ENCODE data around the gene NAT14. TPM values are rescaled to one million over a fixed set of nuclear protein-coding genes. Genes with fewer than 3 reads are reported as not detected.
A peak's percentile ranks its signal among the peaks of the same experiment; 100 is the strongest.

Gene NAT14, protein sequence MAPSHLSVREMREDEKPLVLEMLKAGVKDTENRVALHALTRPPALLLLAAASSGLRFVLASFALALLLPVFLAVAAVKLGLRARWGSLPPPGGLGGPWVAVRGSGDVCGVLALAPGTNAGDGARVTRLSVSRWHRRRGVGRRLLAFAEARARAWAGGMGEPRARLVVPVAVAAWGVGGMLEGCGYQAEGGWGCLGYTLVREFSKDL
- 1 to 10 TPM; 4.2 to 6.8 TPM for polyA plus RNA-seq

- H3K9me3 ChIP-seq (ENCODE audit: control insufficient read depth in 2 of 2, insufficient read depth in 1 of 2, low read depth in 1 of 2, low read length in 1 of 2): no peaks in the 10 kb centered on the region
- peak within 1 kb of the TSS; percentile 75 to 79 for H3K27ac ChIP-seq (ENCODE audit: low read depth in 2 of 2, low read length in 1 of 2)
- 2% methylated on average over 75 to 78 of the region's 78 CpGs for WGBS, 2 donors
- peaks cover 0 to 17% of the 10 kb centered on the region in 2 donors for H3K36me3 ChIP-seq (ENCODE audit: control insufficient read depth in 2 of 2, insufficient read depth in 2 of 2, low read length in 1 of 2)
- H3K4me3 ChIP-seq (ENCODE audit: low read depth in 1 of 2, low read length in 2 of 2): peak within 1 kb of the TSS; percentile 45 to 47
- peaks cover 6 to 9% of the 10 kb centered on the region in 2 donors for H3K4me1 ChIP-seq (ENCODE audit: control insufficient read depth in 2 of 2, insufficient read depth in 2 of 2, low read length in 1 of 2)
- H3K27me3 ChIP-seq (ENCODE audit: control insufficient read depth in 1 of 2, insufficient read depth in 2 of 2, low read length in 2 of 2): no peaks in the 10 kb centered on the region
Measured at GRCh38 chr19:55484593-55485438, at the start of gene NAT14. NAT14 (plus strand) TSS chr19:55485188; CDS start chr19:55485709, 521 bp downstream.

GRCh38 chr19:55436847-55437246, 48.1 kb upstream of the NAT14 start:
- no peak overlapping the region for H3K4me3 ChIP-seq (ENCODE audit: low read depth in 1 of 2, low read length in 2 of 2)
- H3K9me3 ChIP-seq (ENCODE audit: control insufficient read depth in 2 of 2, insufficient read depth in 1 of 2, low read depth in 1 of 2, low read length in 1 of 2): peaks cover 0 to 19% of the 10 kb centered on the region in 2 donors
- 47 to 48% methylated on average over 8 of the region's 8 CpGs for WGBS, 2 donors
- H3K36me3 ChIP-seq (ENCODE audit: control insufficient read depth in 2 of 2, insufficient read depth in 2 of 2, low read length in 1 of 2): no peaks in the 10 kb centered on the region
- no peak overlapping the region for H3K27ac ChIP-seq (ENCODE audit: low read depth in 2 of 2, low read length in 1 of 2)
- H3K4me1 ChIP-seq (ENCODE audit: control insufficient read depth in 2 of 2, insufficient read depth in 2 of 2, low read length in 1 of 2): peaks cover 2 to 3% of the 10 kb centered on the region in 2 donors
- H3K27me3 ChIP-seq (ENCODE audit: control insufficient read depth in 1 of 2, insufficient read depth in 2 of 2, low read length in 2 of 2): peaks cover 4 to 34% of the 10 kb centered on the region in 2 donors

DNA sequence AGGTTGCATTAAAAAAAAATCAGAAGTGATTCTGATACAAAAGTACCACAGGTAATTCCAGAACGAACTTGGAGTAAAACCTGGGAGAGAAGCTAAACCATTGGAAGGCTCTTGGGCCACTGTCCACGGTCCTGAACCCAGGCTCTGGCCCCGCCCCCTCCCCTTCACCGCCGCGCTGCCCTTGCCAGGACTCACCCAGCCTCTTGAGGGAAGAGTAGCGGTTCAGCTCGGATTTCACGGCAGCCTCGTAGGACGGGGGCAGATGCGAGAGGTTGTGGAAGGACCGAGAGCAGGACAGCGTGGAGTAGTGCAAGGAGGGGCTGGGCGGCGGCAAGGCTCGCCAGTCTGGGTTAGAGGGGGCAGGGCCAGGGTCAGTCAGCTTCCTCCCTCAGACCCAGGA, 47.6 kb upstream of the NAT14 start:
- H3K4me3 ChIP-seq (ENCODE audit: low read depth in 1 of 2, low read length in 2 of 2): no peak overlapping the region
- peaks cover 5 to 6% of the 10 kb centered on the region in 2 donors for H3K4me1 ChIP-seq (ENCODE audit: control insufficient read depth in 2 of 2, insufficient read depth in 2 of 2, low read length in 1 of 2)
- no peaks in the 10 kb centered on the region for H3K36me3 ChIP-seq (ENCODE audit: control insufficient read depth in 2 of 2, insufficient read depth in 2 of 2, low read length in 1 of 2)
- H3K9me3 ChIP-seq (ENCODE audit: control insufficient read depth in 2 of 2, insufficient read depth in 1 of 2, low read depth in 1 of 2, low read length in 1 of 2): peaks cover 0 to 14% of the 10 kb centered on the region in 2 donors
- H3K27ac ChIP-seq (ENCODE audit: low read depth in 2 of 2, low read length in 1 of 2): no peak overlapping the region
- 3 to 4% methylated on average over 17 of the region's 17 CpGs for WGBS, 2 donors
- H3K27me3 ChIP-seq (ENCODE audit: control insufficient read depth in 1 of 2, insufficient read depth in 2 of 2, low read length in 2 of 2): peaks cover 4 to 40% of the 10 kb centered on the region in 2 donors

DNA sequence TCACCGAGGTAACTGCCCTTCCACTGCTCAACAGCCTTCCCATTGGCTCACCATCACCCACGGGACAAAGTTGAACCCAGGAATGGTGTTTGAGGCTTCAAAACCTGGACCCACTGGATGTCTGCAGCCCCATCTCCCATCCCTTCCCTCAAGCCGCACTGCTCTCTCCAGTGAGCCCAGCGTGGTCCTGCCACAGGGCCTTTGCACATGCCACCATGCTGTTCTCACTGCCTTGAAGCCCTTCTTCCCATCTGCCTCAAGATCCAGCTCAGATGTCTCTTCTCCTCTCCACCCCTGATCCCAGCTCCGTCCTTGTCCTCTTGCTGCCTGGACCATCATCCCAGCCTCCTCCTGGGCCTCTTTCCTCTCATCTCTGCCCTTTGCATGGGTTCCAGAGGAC, 45.9 kb upstream of the NAT14 start:
- Histone ChIP-seq H3K4me1 (ENCODE audit: control insufficient read depth in 2 of 2, insufficient read depth in 2 of 2, low read length in 1 of 2) (peaks cover 6 to 8% of the 10 kb centered on the region in 2 donors), H3K36me3 (ENCODE audit: control insufficient read depth in 2 of 2, insufficient read depth in 2 of 2, low read length in 1 of 2) (no peaks in the 10 kb centered on the region), H3K4me3 (ENCODE audit: low read depth in 1 of 2, low read length in 2 of 2) (no peak overlapping the region), H3K27me3 (ENCODE audit: control insufficient read depth in 1 of 2, insufficient read depth in 2 of 2, low read length in 2 of 2) (peaks cover 7 to 43% of the 10 kb centered on the region in 2 donors), H3K9me3 (ENCODE audit: control insufficient read depth in 2 of 2, insufficient read depth in 1 of 2, low read depth in 1 of 2, low read length in 1 of 2) (peaks cover 0 to 14% of the 10 kb centered on the region in 2 donors), H3K27ac (ENCODE audit: low read depth in 2 of 2, low read length in 1 of 2) (no peak overlapping the region)
- 77 to 83% methylated on average over 5 of the region's 5 CpGs for WGBS, 2 donors

DNA sequence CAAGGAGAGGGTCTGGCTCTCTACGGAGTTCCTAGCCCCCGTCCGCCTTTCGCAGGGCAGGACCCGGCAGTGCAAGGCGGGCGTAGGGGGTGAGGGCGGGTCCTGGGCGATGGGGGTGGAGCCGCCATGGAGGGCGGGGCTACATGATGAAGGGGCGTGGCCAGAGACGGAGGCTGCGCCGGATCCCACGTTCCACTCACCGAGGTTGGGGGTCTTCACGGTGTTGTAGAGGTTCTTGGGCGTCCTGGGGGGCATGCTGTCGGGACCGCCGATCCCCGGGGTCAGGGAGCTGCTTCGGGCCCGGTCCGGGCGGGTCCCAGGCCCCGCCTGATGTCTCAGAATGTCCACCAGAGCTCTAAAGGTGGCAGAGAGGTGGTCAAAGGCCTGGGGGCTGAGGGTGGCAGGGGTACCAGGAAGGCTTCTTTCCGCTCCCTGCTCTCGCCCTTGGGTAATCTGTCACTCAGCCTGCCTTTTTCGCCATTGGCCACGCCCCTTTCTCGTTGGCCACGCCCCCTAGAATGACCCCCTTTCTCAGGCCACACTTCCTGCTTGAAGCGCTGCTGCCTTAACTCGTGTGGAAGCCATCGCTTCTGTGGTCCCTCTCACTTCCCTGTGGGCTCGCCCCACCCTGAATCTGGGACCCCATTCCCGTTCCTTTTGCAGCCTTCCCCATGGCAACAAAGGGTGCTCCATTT, 44.4 kb upstream of the NAT14 start:
- peaks cover 6 to 8% of the 10 kb centered on the region in 2 donors for H3K4me1 ChIP-seq (ENCODE audit: control insufficient read depth in 2 of 2, insufficient read depth in 2 of 2, low read length in 1 of 2)
- H3K36me3 ChIP-seq (ENCODE audit: control insufficient read depth in 2 of 2, insufficient read depth in 2 of 2, low read length in 1 of 2): no peaks in the 10 kb centered on the region
- peaks cover 0 to 10% of the 10 kb centered on the region in 2 donors for H3K9me3 ChIP-seq (ENCODE audit: control insufficient read depth in 2 of 2, insufficient read depth in 1 of 2, low read depth in 1 of 2, low read length in 1 of 2)
- 8 to 12% methylated on average over 38 to 39 of the region's 39 CpGs for WGBS, 2 donors
- no peak overlapping the region for H3K4me3 ChIP-seq (ENCODE audit: low read depth in 1 of 2, low read length in 2 of 2)
- H3K27me3 ChIP-seq (ENCODE audit: control insufficient read depth in 1 of 2, insufficient read depth in 2 of 2, low read length in 2 of 2): peaks cover 7 to 43% of the 10 kb centered on the region in 2 donors
- H3K27ac ChIP-seq (ENCODE audit: low read depth in 2 of 2, low read length in 1 of 2): no peak overlapping the region

DNA sequence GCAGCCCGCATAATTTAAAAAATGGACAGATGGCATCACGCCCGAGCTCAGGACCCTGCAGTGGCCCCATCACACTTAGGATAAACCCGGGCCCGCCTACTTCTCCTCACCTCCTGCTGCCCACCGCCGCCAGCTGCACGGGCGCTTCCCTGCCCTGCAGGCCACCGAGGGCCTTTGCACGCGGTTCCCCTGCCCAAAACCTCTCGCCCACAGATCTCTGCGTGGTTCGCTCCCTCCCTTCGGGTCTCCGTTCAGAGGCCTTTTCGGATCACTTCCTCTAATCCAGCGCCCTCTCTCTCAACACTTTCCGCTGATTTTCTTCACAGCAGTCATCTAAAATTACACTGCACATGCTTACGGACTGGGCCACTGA, 43.7 kb upstream of the NAT14 start:
- Histone ChIP-seq H3K4me1 (ENCODE audit: control insufficient read depth in 2 of 2, insufficient read depth in 2 of 2, low read length in 1 of 2) (peaks cover 6 to 8% of the 10 kb centered on the region in 2 donors), H3K27ac (ENCODE audit: low read depth in 2 of 2, low read length in 1 of 2) (no peak overlapping the region), H3K9me3 (ENCODE audit: control insufficient read depth in 2 of 2, insufficient read depth in 1 of 2, low read depth in 1 of 2, low read length in 1 of 2) (peaks cover 0 to 10% of the 10 kb centered on the region in 2 donors), H3K36me3 (ENCODE audit: control insufficient read depth in 2 of 2, insufficient read depth in 2 of 2, low read length in 1 of 2) (no peaks in the 10 kb centered on the region), H3K27me3 (ENCODE audit: control insufficient read depth in 1 of 2, insufficient read depth in 2 of 2, low read length in 2 of 2) (peaks cover 7 to 43% of the 10 kb centered on the region in 2 donors), H3K4me3 (ENCODE audit: low read depth in 1 of 2, low read length in 2 of 2) (no peak overlapping the region)
- 4 to 5% methylated on average over 21 of the region's 21 CpGs for WGBS, 2 donors

DNA sequence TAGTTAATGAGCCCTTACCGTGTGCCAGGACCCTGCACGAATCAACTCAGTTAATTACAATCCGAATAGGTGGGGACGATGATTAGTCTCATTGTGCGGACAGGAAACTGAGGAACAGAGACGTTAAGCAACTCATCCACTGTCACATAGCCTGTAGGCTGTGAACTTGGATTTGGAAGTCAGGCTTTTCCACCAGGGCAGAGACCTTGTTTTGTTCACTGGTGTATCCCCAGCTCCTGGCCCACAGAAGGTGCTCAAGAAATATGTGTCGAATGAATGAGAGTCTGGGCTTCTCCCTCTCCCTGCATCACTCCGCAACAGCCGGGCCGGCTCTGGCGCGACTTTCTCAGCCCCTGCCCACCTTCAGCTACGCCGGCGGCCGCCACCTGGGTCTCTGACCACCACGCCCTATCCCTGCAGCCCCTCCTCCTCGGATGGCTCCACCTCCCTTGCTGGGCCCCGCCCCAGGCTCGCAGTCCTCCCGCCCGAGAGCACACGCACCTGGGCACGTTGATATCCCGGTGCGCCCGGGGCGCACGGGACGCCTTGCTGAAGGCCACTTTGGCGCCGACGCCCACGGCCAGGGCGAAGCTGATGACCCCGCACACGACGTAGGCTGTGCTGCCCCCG, 43.2 kb upstream of the NAT14 start:
- H3K4me1 ChIP-seq (ENCODE audit: control insufficient read depth in 2 of 2, insufficient read depth in 2 of 2, low read length in 1 of 2): peaks cover 6 to 8% of the 10 kb centered on the region in 2 donors
- H3K9me3 ChIP-seq (ENCODE audit: control insufficient read depth in 2 of 2, insufficient read depth in 1 of 2, low read depth in 1 of 2, low read length in 1 of 2): peaks cover 0 to 10% of the 10 kb centered on the region in 2 donors
- no peaks in the 10 kb centered on the region for H3K36me3 ChIP-seq (ENCODE audit: control insufficient read depth in 2 of 2, insufficient read depth in 2 of 2, low read length in 1 of 2)
- WGBS, 2 donors: 1 to 3% methylated on average over 32 to 39 of the region's 39 CpGs
- H3K4me3 ChIP-seq (ENCODE audit: low read depth in 1 of 2, low read length in 2 of 2): no peak overlapping the region
- peaks cover 7 to 43% of the 10 kb centered on the region in 2 donors for H3K27me3 ChIP-seq (ENCODE audit: control insufficient read depth in 1 of 2, insufficient read depth in 2 of 2, low read length in 2 of 2)
- no peak overlapping the region for H3K27ac ChIP-seq (ENCODE audit: low read depth in 2 of 2, low read length in 1 of 2)

GRCh38 chr19:55442372-55442961, 42.5 kb upstream of the NAT14 start:
- no peak overlapping the region for H3K4me3 ChIP-seq (ENCODE audit: low read depth in 1 of 2, low read length in 2 of 2)
- 1 to 2% methylated on average over 48 to 72 of the region's 72 CpGs for WGBS, 2 donors
- peaks cover 7 to 41% of the 10 kb centered on the region in 2 donors for H3K27me3 ChIP-seq (ENCODE audit: control insufficient read depth in 1 of 2, insufficient read depth in 2 of 2, low read length in 2 of 2)
- no peaks in the 10 kb centered on the region for H3K36me3 ChIP-seq (ENCODE audit: control insufficient read depth in 2 of 2, insufficient read depth in 2 of 2, low read length in 1 of 2)
- H3K9me3 ChIP-seq (ENCODE audit: control insufficient read depth in 2 of 2, insufficient read depth in 1 of 2, low read depth in 1 of 2, low read length in 1 of 2): peaks cover 0 to 10% of the 10 kb centered on the region in 2 donors
- no peak overlapping the region for H3K27ac ChIP-seq (ENCODE audit: low read depth in 2 of 2, low read length in 1 of 2)
- peaks cover 8 to 13% of the 10 kb centered on the region in 2 donors for H3K4me1 ChIP-seq (ENCODE audit: control insufficient read depth in 2 of 2, insufficient read depth in 2 of 2, low read length in 1 of 2)
